H1 (cell line): Measurements from ENCODE around the gene NT5DC1.

Source experiments
- CEBPB ChIP-seq: IDR thresholded peaks from 2 replicates; pipeline ENCODE4 v1.6.1; 2012; ENCODE audit warnings: low read depth, low read length
- CHD1 ChIP-seq: IDR thresholded peaks from 2 replicates; pipeline ENCODE4 v1.6.1; 2012; ENCODE audit warnings: low read depth, low read length, improper control_type of control experiment
- CHD2 ChIP-seq: IDR thresholded peaks from 2 replicates; pipeline ENCODE4 v1.6.1; 2012; ENCODE audit warnings: low read length, improper control_type of control experiment
- EGR1 ChIP-seq: IDR thresholded peaks from 2 replicates; pipeline ENCODE4 v1.6.1; 2011; ENCODE audit warnings: low read depth, low read length, borderline replicate concordance
- EP300 ChIP-seq, 2 experiments: IDR thresholded peaks; 1 replicate in 1 of 2; 2 replicates in 1 of 2; pipeline ENCODE4 v1.6.1; 2011 to 2012; ENCODE audit warnings: low read depth in 2 of 2, low read length in 2 of 2, mild to moderate bottlenecking in 2 of 2, borderline replicate concordance in 1 of 2, inconsistent platforms in 1 of 2, moderate library complexity in 1 of 2
- FOSL1 ChIP-seq: IDR thresholded peaks from 2 replicates; pipeline ENCODE4 v1.6.1; 2011; ENCODE audit warnings: mild to moderate bottlenecking, low read depth, low read length, moderate library complexity; ENCODE audit not compliant: insufficient read depth
- HDAC6 ChIP-seq: IDR thresholded peaks from one replicate; pipeline ENCODE4 v1.7.1; 2012; ENCODE audit warnings: low read depth, mild to moderate bottlenecking, inconsistent platforms, low read length, moderate library complexity
- JUN ChIP-seq: IDR thresholded peaks from 2 replicates; pipeline ENCODE4 v1.6.1; 2011; ENCODE audit warnings: low read depth, mild to moderate bottlenecking, improper control_type of control experiment, low read length
- POLR2A ChIP-seq, 2 experiments: IDR thresholded peaks; 1 replicate in 1 of 2; 2 replicates in 1 of 2; pipeline ENCODE4 v1.6.1; 2011; ENCODE audit warnings: low read depth in 2 of 2, low read length in 2 of 2, mild to moderate bottlenecking in 2 of 2; ENCODE audit errors: control extremely low read depth in 1 of 2
- RAD21 ChIP-seq, 2 experiments: IDR thresholded peaks in 1 of 2; conservative IDR thresholded peaks in 1 of 2; 2 replicates each; pipeline ENCODE4 v1.6.1; 2011; ENCODE audit warnings: low read depth in 2 of 2, low read length in 2 of 2, improper control_type of control experiment in 1 of 2, inconsistent platforms in 1 of 2, mild to moderate bottlenecking in 1 of 2, moderate library complexity in 1 of 2
- RXRA ChIP-seq: IDR thresholded peaks from 2 replicates; pipeline ENCODE4 v1.6.1; 2011; ENCODE audit warnings: low read depth, mild to moderate bottlenecking, low read length, moderate library complexity; ENCODE audit not compliant: insufficient read depth
- SIN3A ChIP-seq, 2 experiments: IDR thresholded peaks in 1 of 2; conservative IDR thresholded peaks in 1 of 2; 2 replicates each; pipeline ENCODE4 v1.6.1; 2011 to 2012; ENCODE audit warnings: low read length in 2 of 2, improper control_type of control experiment in 1 of 2, low read depth in 1 of 2, mild to moderate bottlenecking in 1 of 2
- TF ChIP-seq, protein P1 (sequence below), 3 experiments: IDR thresholded peaks; 1 replicate in 2 of 3; 2 replicates in 1 of 3; pipeline versions ENCODE4 v1.5.1 to v1.6.1; 2011; ENCODE audit warnings: low read length in 3 of 3, mild to moderate bottlenecking in 3 of 3, inconsistent platforms in 2 of 3, low read depth in 1 of 3, moderate library complexity in 1 of 3; ENCODE audit not compliant: insufficient read depth in 1 of 3; ENCODE audit errors: control extremely low read depth in 1 of 3

DNA sequence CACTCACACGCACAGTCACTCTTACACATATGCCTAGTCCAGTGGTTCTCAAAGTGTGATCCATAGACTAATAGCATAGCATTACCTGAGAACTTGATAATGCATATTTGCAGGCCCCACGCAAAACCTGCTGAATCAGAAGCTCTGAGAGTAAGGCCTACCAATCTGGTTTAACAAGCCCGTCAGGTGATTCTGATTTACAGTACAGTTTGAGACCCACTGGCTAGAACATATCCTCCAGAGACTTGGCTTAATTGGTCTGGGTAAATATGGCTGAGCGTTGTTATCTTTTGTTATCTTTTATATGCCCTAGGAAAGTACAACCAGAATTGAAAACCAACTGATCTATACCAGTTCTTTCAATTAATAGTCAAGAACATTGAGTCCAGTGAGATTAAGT lies 143.6 kb downstream of the NT5DC1 start:
- TF ChIP-seq CHD2, result no peak
- TF ChIP-seq CEBPB, result no peak
- TF ChIP-seq RAD21 (IDR thresholded peaks at IDR 0.05 in 1 of 2, conservative IDR thresholded peaks at IDR 0.05 in 1 of 2; ENCODE audit: low read depth in 2 of 2, low read length in 2 of 2), result no peak
- TF ChIP-seq HDAC6, result no peak
- TF ChIP-seq, protein P1, sequence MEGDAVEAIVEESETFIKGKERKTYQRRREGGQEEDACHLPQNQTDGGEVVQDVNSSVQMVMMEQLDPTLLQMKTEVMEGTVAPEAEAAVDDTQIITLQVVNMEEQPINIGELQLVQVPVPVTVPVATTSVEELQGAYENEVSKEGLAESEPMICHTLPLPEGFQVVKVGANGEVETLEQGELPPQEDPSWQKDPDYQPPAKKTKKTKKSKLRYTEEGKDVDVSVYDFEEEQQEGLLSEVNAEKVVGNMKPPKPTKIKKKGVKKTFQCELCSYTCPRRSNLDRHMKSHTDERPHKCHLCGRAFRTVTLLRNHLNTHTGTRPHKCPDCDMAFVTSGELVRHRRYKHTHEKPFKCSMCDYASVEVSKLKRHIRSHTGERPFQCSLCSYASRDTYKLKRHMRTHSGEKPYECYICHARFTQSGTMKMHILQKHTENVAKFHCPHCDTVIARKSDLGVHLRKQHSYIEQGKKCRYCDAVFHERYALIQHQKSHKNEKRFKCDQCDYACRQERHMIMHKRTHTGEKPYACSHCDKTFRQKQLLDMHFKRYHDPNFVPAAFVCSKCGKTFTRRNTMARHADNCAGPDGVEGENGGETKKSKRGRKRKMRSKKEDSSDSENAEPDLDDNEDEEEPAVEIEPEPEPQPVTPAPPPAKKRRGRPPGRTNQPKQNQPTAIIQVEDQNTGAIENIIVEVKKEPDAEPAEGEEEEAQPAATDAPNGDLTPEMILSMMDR (IDR thresholded peaks at IDR 0.05; ENCODE audit: control extremely low read depth in 1 of 3, insufficient read depth in 1 of 3, low read depth in 1 of 3, low read length in 3 of 3), result no peak
- TF ChIP-seq JUN, result no peak
- no peak for TF ChIP-seq EGR1
- no peak for TF ChIP-seq EP300 (IDR thresholded peaks at IDR 0.05; ENCODE audit: borderline replicate concordance in 1 of 2, low read depth in 2 of 2, low read length in 2 of 2)
- no peak for TF ChIP-seq POLR2A (IDR thresholded peaks at IDR 0.05; ENCODE audit: control extremely low read depth in 1 of 2, low read depth in 2 of 2, low read length in 2 of 2)
- no peak for TF ChIP-seq SIN3A (conservative IDR thresholded peaks at IDR 0.05 in 1 of 2, IDR thresholded peaks at IDR 0.05 in 1 of 2; ENCODE audit: low read depth in 1 of 2, low read length in 2 of 2)
- TF ChIP-seq CHD1, result no peak
- TF ChIP-seq FOSL1, result no peak
- no peak for TF ChIP-seq RXRA
